Neural cell (in vitro differentiated cells): Measurements from ENCODE around the gene TEX35. TPM values are rescaled to one million over a fixed set of nuclear protein-coding genes. Genes with fewer than 3 reads are reported as not detected.

Source experiments
- H2AFZ ChIP-seq: fragments of 200-600, 300-800 bp; sonication (generic), shearing (Covaris generic); 2 replicates; pipeline ENCODE4 v1.6.0; 2014; ENCODE audit warnings: low read depth, mild to moderate bottlenecking, antibody characterized with exemption, low read length, moderate library complexity
- H3F3A ChIP-seq: fragments of 200-600 bp; shearing (Covaris generic); 2 replicates; pipeline ENCODE4 v1.6.1; 2016; ENCODE audit warnings: mild to moderate bottlenecking, moderate library complexity, mixed read lengths, antibody characterized with exemption, low read length; ENCODE audit not compliant: insufficient read depth, poor library complexity, severe bottlenecking
- H3K27ac ChIP-seq: fragments of 200-600, 300-800 bp; sonication (generic), shearing (Covaris generic); 2 replicates; pipeline ENCODE4 v1.5.1; 2014; ENCODE audit warnings: mild to moderate bottlenecking, low read length, moderate library complexity
- H3K27me3 ChIP-seq: fragments of 300-800, 200-600 bp; sonication (generic), shearing (Covaris generic); 2 replicates; pipeline ENCODE4 v1.6.0; 2014; ENCODE audit warnings: mild to moderate bottlenecking, low read depth, low read length, moderate library complexity; ENCODE audit not compliant: insufficient read depth
- H3K36me3 ChIP-seq: fragments of 300-800, 200-600 bp; sonication (generic), shearing (Covaris generic); 2 replicates; pipeline ENCODE4 v1.5.1; 2014; ENCODE audit warnings: mild to moderate bottlenecking, antibody characterized with exemption, low read length, moderate library complexity; ENCODE audit not compliant: insufficient read depth
- H3K4me2 ChIP-seq: fragments of 300-800, 200-600 bp; sonication (generic), shearing (Covaris generic); 2 replicates; pipeline ENCODE4 v1.6.0; 2014; ENCODE audit warnings: mild to moderate bottlenecking, low read length
- H3K4me3 ChIP-seq: fragments of 300-800, 200-600 bp; sonication (generic), shearing (Covaris generic); 2 replicates; pipeline ENCODE4 v1.5.1; 2014; ENCODE audit warnings: mild to moderate bottlenecking, low read length, moderate library complexity
- H3K79me2 ChIP-seq: fragments of 200-600 bp; shearing (Covaris generic); replicated peaks from 2 replicates; pipeline ENCODE4 v1.6.0; 2014; ENCODE audit warnings: mild to moderate bottlenecking, low read length, moderate library complexity; ENCODE audit not compliant: insufficient read depth
- H3K9ac ChIP-seq: fragments of 300-800, 200-600 bp; sonication (generic), shearing (Covaris generic); 2 replicates; pipeline ENCODE4 v1.6.1; 2016; ENCODE audit warnings: mild to moderate bottlenecking, low read length, mixed read lengths
- H3K9me2 ChIP-seq: fragments of 200-600 bp; shearing (Covaris generic); 2 replicates; pipeline ENCODE4 v1.6.1; 2016; ENCODE audit warnings: mild to moderate bottlenecking, low read length, mixed read lengths; ENCODE audit not compliant: insufficient read depth
- H3K9me3 ChIP-seq: fragments of 200-600, 300-800 bp; sonication (generic), shearing (Covaris generic); 2 replicates; pipeline ENCODE4 v1.6.1; 2016; ENCODE audit warnings: mild to moderate bottlenecking, mixed run types, low read length, moderate library complexity, mixed read lengths
- H4K20me1 ChIP-seq: fragments of 200-600 bp; shearing (Covaris generic); 2 replicates; pipeline ENCODE4 v1.6.1; 2016; ENCODE audit warnings: mild to moderate bottlenecking, mixed run types; ENCODE audit not compliant: insufficient read depth
- CTCF ChIP-seq: fragments of 450-650 bp; IDR thresholded peaks from 2 replicates; pipeline ENCODE4 v1.5.1; 2014; ENCODE audit warnings: antibody characterized with exemption, mild to moderate bottlenecking, moderate library complexity; ENCODE audit not compliant: poor library complexity, severe bottlenecking
- EP300 ChIP-seq: fragments of 450-650 bp; conservative IDR thresholded peaks from 2 replicates; pipeline ENCODE4 v1.6.1; 2014; ENCODE audit warnings: antibody characterized with exemption, mild to moderate bottlenecking, moderate library complexity; ENCODE audit not compliant: poor library complexity, severe bottlenecking
- EZH2 ChIP-seq: fragments of 200-600, 300-800 bp; shearing (Covaris generic), sonication (generic); IDR thresholded peaks from 2 replicates; pipeline ENCODE4 v1.6.1; 2014; ENCODE audit warnings: antibody characterized with exemption, low read length, borderline replicate concordance, mild to moderate bottlenecking; ENCODE audit not compliant: insufficient read depth, poor library complexity, severe bottlenecking
- MXI1 ChIP-seq: fragments of 450-650 bp; conservative IDR thresholded peaks from 2 replicates; pipeline ENCODE4 v1.6.1; 2014; ENCODE audit warnings: antibody characterized with exemption, mild to moderate bottlenecking; ENCODE audit not compliant: poor library complexity, severe bottlenecking
- POLR2AphosphoS5 ChIP-seq: IDR thresholded peaks from 2 replicates; pipeline ENCODE4 v1.6.1; 2012
- RAD21 ChIP-seq: fragments of 450-650 bp; conservative IDR thresholded peaks from 2 replicates; pipeline ENCODE4 v1.6.1; 2014; ENCODE audit warnings: antibody characterized with exemption, mild to moderate bottlenecking, moderate library complexity
- REST ChIP-seq: IDR thresholded peaks from 2 replicates; pipeline ENCODE4 v1.6.1; 2012; ENCODE audit warnings: borderline replicate concordance
- SMC3 ChIP-seq: fragments of 450-650 bp; conservative IDR thresholded peaks from 2 replicates; pipeline ENCODE4 v1.6.1; 2014; ENCODE audit warnings: antibody characterized with exemption, mild to moderate bottlenecking, moderate library complexity; ENCODE audit not compliant: poor library complexity
- TAF1 ChIP-seq: IDR thresholded peaks from 2 replicates; pipeline ENCODE4 v1.6.1; 2012; ENCODE audit warnings: low read depth
- polyA plus RNA-seq: library from polyadenylated mRNA; depleted of rRNA; stranded (reverse); fragments of >200 nt; gene quantifications from 2 replicates; pipeline ENCODE4 v1.2.3, GENCODE V29; 2014

Gene TEX35
- polyA plus RNA-seq, 1 donor from 2014 or later: not detected

GRCh38 chr1:178544531-178544930 lies 31.6 kb downstream of the TEX35 start:
- no peaks in the 10 kb centered on the region for H3K9me3 ChIP-seq
- no peak overlapping the region for H3K27ac ChIP-seq
- no peaks in the 10 kb centered on the region for H3F3A ChIP-seq
- H3K9ac ChIP-seq: no peak overlapping the region
- H3K9me2 ChIP-seq: no peaks in the 10 kb centered on the region
- no peaks in the 10 kb centered on the region for H3K79me2 ChIP-seq
- H2AFZ ChIP-seq: no peak overlapping the region
- no peaks in the 10 kb centered on the region for H3K36me3 ChIP-seq
- H3K4me3 ChIP-seq: no peak overlapping the region
- no peaks in the 10 kb centered on the region for H4K20me1 ChIP-seq
- H3K27me3 ChIP-seq: no peaks in the 10 kb centered on the region
- no peak overlapping the region for H3K4me2 ChIP-seq
- TF ChIP-seq CTCF (no peak), POLR2AphosphoS5 (no peak), EZH2 (no peak), EP300 (no peak), SMC3 (no peak), TAF1 (no peak), REST (no peak), MXI1 (no peak), RAD21 (no peak)

- no peaks in the 10 kb centered on the region for H3K36me3 ChIP-seq
- no peak overlapping the region for H3K4me2 ChIP-seq
- no peaks in the 10 kb centered on the region for H3K9me2 ChIP-seq
- H3F3A ChIP-seq: no peaks in the 10 kb centered on the region
- H3K9ac ChIP-seq: no peak overlapping the region
- TF ChIP-seq REST (no peak), EZH2 (no peak), MXI1 (no peak), TAF1 (no peak), SMC3 (no peak), POLR2AphosphoS5 (no peak), RAD21 (no peak)
- H3K9me3 ChIP-seq: no peaks in the 10 kb centered on the region
- no peak overlapping the region for H2AFZ ChIP-seq
- H3K27me3 ChIP-seq: no peaks in the 10 kb centered on the region
- no peaks in the 10 kb centered on the region for H4K20me1 ChIP-seq
- no peak overlapping the region for H3K27ac ChIP-seq
- no peak overlapping the region for H3K4me3 ChIP-seq
- no peaks in the 10 kb centered on the region for H3K79me2 ChIP-seq
These were observed 35.2 kb downstream of the TEX35 start for GRCh38 chr1:178548108-178548507.
